Osteocyte (in vitro differentiated cells): ENCODE results near the gene CLIP3. TPM values are rescaled to one million over a fixed set of nuclear protein-coding genes. Genes with fewer than 3 reads are reported as not detected.
"Not testable (repeated sequence)": the region's sequence is repeated elsewhere in the genome, so short reads cannot be mapped to it uniquely, and the experiment has no call there.

ENCODE experiments used
- DNase-seq: peaks from one replicate; pipeline ENCODE4 v3.0.0; 2021; ENCODE audit warnings: mixed read lengths; ENCODE audit not compliant: unreplicated experiment; ENCODE audit errors: extremely low spot score
- H3K27ac Mint-ChIP-seq: one replicate; pipeline ENCODE4 v1.8.0; 2021; ENCODE audit warnings: mild to moderate bottlenecking, mixed read lengths; ENCODE audit not compliant: unreplicated experiment
- H3K27me3 Mint-ChIP-seq: one replicate; pipeline ENCODE4 v1.8.0; 2021; ENCODE audit warnings: mixed read lengths; ENCODE audit not compliant: unreplicated experiment
- H3K36me3 Mint-ChIP-seq: one replicate; pipeline ENCODE4 v1.8.0; 2021; ENCODE audit warnings: mixed read lengths; ENCODE audit not compliant: unreplicated experiment
- H3K4me1 Mint-ChIP-seq: one replicate; pipeline ENCODE4 v1.8.0; 2021; ENCODE audit warnings: mixed read lengths; ENCODE audit not compliant: unreplicated experiment
- H3K4me3 Mint-ChIP-seq: one replicate; pipeline ENCODE4 v1.8.0; 2021; ENCODE audit warnings: mild to moderate bottlenecking, moderate library complexity, mixed read lengths; ENCODE audit not compliant: unreplicated experiment
- H3K9me3 Mint-ChIP-seq: one replicate; pipeline ENCODE4 v1.8.0; 2021; ENCODE audit warnings: mixed read lengths; ENCODE audit not compliant: unreplicated experiment
- CTCF ChIP-seq: fragments of 200-600 bp; sonication (generic); IDR thresholded peaks from 2 replicates; pipeline ENCODE4 v1.5.0; 2021; ENCODE audit warnings: antibody characterized with exemption, mild to moderate bottlenecking, moderate library complexity
- total RNA-seq: library from RNA; stranded (reverse); gene quantifications from 2 replicates; pipeline ENCODE4 v1.2.1, GENCODE V29; 2021

CLIP3 gene
- total RNA-seq, 1 donor from 2014 or later: 72.8 TPM

GRCh38 chr19:36049080-36049698 lies 16.5 kb upstream of the CLIP3 start:
- no peak overlapping the region for H3K27ac Mint-ChIP-seq
- no peak for TF ChIP-seq CTCF
- no peak overlapping the region for H3K4me3 Mint-ChIP-seq
- H3K4me1 Mint-ChIP-seq: peaks cover 11% of the 10 kb centered on the region
- H3K27me3 Mint-ChIP-seq: no peaks in the 10 kb centered on the region
- H3K9me3 Mint-ChIP-seq: no peaks in the 10 kb centered on the region
- no peak for DNase-seq
- peaks cover 7% of the 10 kb centered on the region for H3K36me3 Mint-ChIP-seq

- Mint-ChIP-seq H3K36me3 (peaks cover 9% of the 10 kb centered on the region), H3K27ac (no peak overlapping the region), H3K4me1 (peaks cover 5% of the 10 kb centered on the region), H3K9me3 (no peaks in the 10 kb centered on the region), H3K4me3 (no peak overlapping the region), H3K27me3 (no peaks in the 10 kb centered on the region)
- TF ChIP-seq CTCF: no peak
- DNase-seq: no peak
These were observed 15.2 kb upstream of the CLIP3 start for GRCh38 chr19:36047835-36048234.

GRCh38 chr19:36046443-36047050 lies 13.9 kb upstream of the CLIP3 start:
- H3K27ac Mint-ChIP-seq: no peak overlapping the region
- no peak overlapping the region for H3K4me3 Mint-ChIP-seq
- H3K27me3 Mint-ChIP-seq: no peaks in the 10 kb centered on the region
- no peaks in the 10 kb centered on the region for H3K9me3 Mint-ChIP-seq
- no peak for DNase-seq
- TF ChIP-seq CTCF: no peak
- H3K4me1 Mint-ChIP-seq: peaks cover 10% of the 10 kb centered on the region
- H3K36me3 Mint-ChIP-seq: peaks cover 9% of the 10 kb centered on the region

GRCh38 chr19:36043952-36044351 lies 11.3 kb upstream of the CLIP3 start:
- no peak for TF ChIP-seq CTCF
- H3K36me3 Mint-ChIP-seq: peaks cover 7% of the 10 kb centered on the region
- peaks cover 16% of the 10 kb centered on the region for H3K4me1 Mint-ChIP-seq
- no peaks in the 10 kb centered on the region for H3K9me3 Mint-ChIP-seq
- H3K27me3 Mint-ChIP-seq: no peaks in the 10 kb centered on the region
- no peak overlapping the region for H3K4me3 Mint-ChIP-seq
- no peak for DNase-seq
- no peak overlapping the region for H3K27ac Mint-ChIP-seq

GRCh38 chr19:36041831-36042230 lies 9.2 kb upstream of the CLIP3 start:
- no peak for DNase-seq
- no peak overlapping the region for H3K4me3 Mint-ChIP-seq
- H3K27ac Mint-ChIP-seq: peak overlapping the region; percentile 71
- H3K9me3 Mint-ChIP-seq: no peaks in the 10 kb centered on the region
- peaks cover 7% of the 10 kb centered on the region for H3K36me3 Mint-ChIP-seq
- no peak for TF ChIP-seq CTCF
- no peaks in the 10 kb centered on the region for H3K27me3 Mint-ChIP-seq
- H3K4me1 Mint-ChIP-seq: peaks cover 16% of the 10 kb centered on the region

GRCh38 chr19:36041092-36041491 lies 8.4 kb upstream of the CLIP3 start:
- not testable (repeated sequence) for H3K27me3 Mint-ChIP-seq, DNase-seq, H3K4me3 Mint-ChIP-seq, H3K36me3 Mint-ChIP-seq, H3K9me3 Mint-ChIP-seq
- H3K4me1 Mint-ChIP-seq: peaks cover 16% of the 10 kb centered on the region
- peak overlapping the region; percentile 71 for H3K27ac Mint-ChIP-seq
